ENCODE data around the gene FN3KRP. TPM values are rescaled to one million over a fixed set of nuclear protein-coding genes. Genes with fewer than 3 reads are reported as not detected.

The FN3KRP gene, protein sequence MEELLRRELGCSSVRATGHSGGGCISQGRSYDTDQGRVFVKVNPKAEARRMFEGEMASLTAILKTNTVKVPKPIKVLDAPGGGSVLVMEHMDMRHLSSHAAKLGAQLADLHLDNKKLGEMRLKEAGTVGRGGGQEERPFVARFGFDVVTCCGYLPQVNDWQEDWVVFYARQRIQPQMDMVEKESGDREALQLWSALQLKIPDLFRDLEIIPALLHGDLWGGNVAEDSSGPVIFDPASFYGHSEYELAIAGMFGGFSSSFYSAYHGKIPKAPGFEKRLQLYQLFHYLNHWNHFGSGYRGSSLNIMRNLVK
- total RNA-seq (2014; rRNA removed; shearing (Covaris generic)), result 30.9 and 34.9 TPM in 2 replicates

GRCh38 chr17:82716203-82717010 lies at the start of gene FN3KRP:
Gene FN3KRP, plus strand, starts transcription at chr17:82716706. Its CDS starts 50 bp downstream, at chr17:82716756.

DNA sequence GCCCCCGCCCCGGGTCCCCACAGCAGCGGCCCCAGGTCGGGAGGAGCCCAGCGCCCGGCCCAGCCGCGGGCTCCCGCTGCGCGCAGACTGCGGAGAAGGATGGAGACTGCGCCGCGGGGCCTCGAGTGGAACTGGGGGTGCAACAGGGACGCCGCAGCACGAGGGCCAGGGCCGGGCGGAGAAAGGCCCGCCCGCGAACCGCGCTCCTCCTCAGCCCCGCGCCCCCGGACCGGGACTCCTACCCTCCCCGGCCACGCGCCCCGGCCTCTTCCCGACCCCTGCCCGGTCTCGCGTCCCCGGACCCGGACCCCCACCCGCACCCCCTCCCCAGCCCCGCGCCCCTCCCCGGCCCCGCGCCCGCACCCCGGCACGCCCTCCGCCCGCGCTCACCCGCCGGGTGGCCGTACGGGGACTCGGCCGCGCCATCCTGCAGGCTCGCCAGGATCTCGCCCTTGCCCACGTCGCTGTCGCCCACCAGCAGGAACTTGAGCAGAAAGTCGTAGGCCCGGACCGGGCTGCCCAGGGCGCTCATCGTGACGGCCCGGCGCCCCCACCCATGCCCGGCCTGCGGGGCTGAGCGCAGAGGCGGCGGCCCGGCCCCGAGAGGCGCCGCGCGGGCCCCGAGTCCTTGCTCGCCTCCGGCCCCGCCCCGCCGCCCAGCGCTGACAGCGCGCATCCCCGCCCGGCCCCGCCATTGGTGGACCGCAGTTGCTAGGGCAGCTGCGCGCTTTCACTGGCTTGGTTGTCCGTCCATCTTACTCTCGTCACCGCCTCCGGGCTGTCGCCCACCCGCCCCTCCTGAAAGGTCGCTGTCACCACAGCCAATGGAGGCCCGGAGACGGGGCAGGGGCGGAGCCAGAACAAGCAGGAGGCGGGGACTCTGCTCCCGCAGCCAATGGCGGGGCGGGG lies 18.2 kb upstream of the FN3KRP start, which contains the start of gene RAB40B:
RAB40B (minus strand) TSS at position 634 of the 909 bp plus-strand sequence; CDS start at position 532, 102 bp downstream.

DNA sequence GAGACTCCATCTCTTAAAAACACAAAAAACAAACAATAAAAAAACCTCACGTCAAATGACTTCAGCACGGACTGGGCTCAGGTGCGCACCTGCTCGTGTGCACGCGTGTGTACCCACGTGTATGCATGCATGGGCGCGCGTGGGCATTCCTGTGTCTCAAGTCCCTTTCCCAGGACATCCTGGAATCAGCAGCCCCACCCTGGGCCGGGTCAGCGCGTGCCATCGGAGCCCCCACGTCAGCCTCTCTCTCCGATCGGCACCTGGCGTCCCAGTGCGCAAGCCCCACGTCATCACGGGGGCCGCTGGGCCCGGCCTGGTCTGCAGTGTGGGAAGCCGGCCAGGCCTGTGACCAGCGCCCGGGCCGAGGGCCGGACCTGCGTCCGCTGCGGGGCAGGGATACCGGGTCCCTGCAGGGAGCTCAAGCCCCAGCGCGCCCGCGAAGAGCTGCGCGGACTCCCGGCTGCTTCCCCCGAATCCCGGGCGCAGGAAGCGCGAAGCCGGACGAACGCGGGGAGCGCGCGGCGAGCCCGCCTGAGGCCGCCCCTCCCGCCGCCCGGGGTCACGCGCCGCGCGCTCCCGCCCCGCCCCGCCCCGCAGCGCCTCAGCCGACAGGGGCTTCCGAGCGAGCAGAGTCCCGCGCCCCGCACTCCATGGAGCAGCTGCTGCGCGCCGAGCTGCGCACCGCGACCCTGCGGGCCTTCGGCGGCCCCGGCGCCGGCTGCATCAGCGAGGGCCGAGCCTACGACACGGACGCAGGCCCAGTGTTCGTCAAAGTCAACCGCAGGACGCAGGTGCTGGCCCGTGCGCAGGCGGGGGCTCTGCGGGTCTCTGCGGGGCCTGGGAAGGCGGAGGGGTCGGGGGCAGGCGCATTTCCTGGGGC lies 18.7 kb downstream of the FN3KRP start, which contains the start of gene FN3K:
FN3K (plus strand) TSS at position 629 of the 880 bp plus-strand sequence; CDS start at position 651, 22 bp downstream.

DNA sequence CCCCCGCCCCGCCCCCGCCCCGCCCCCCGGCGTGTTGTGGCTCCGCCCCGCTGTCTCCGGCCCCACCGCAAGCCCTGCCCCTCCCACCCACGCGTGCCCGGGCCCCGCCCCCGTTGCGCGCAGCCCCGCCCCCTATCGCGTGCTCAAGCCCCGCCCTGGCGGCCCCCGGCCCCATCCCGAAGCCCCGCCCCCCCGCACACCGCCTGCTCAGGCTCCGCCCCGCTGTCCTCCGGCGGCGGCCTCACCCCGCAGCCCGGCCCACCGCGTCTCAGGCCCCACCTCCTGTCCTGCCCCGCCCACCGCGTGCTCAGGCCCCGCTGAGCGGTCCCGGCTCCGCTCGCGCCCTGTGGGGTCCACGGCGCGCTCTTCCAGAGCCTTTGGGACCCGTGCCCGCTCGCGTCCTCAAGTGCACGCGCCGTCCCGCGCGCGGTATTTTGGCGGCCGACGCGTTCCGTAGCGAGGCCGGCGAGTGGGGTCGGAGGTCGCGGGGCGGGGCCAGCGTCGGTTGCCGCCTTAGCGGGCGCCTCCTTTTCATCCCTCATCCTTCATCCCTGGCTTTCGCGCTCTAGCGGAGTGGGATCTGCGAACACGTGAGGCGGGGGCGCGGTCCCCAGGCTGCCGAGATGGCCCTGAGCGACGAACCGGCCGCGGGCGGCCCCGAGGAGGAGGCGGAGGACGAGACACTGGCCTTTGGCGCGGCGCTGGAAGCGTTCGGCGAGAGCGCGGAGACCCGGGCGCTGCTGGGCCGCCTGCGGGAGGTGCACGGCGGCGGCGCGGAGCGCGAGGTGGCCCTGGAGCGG lies 35.3 kb downstream of the FN3KRP start, which contains the start of gene TBCD:
TBCD (plus strand) TSS at position 495 of the 800 bp plus-strand sequence; CDS start at position 624, 129 bp downstream.

Small RNAs within 50 kb of the gene (small RNA-seq; reads per million reads assigned to genes)
- not detected for gene MIR4525

Other genes starting within 250 kb of the FN3KRP start
- 32.6 and 34.9 TPM in 2 replicates for gene FOXK2, start 197.0 kb upstream of the FN3KRP start, total RNA-seq (2014; rRNA removed; shearing (Covaris generic))
- gene WDR45B, start 68.3 kb upstream of the FN3KRP start, total RNA-seq (2014; rRNA removed; shearing (Covaris generic)), result 54.2 and 61.5 TPM in 2 replicates
- 4.9 and 7.1 TPM in 2 replicates for gene RAB40B, start 18.0 kb upstream of the FN3KRP start, total RNA-seq (2014; rRNA removed; shearing (Covaris generic))
- gene FN3K, start 18.9 kb downstream of the FN3KRP start, total RNA-seq (2014; rRNA removed; shearing (Covaris generic)), result 0.50 and 0.72 TPM in 2 replicates
- gene TBCD, start 35.4 kb downstream of the FN3KRP start, total RNA-seq (2014; rRNA removed; shearing (Covaris generic)), result 19.8 and 27.4 TPM in 2 replicates
- not detected in 2 replicates for gene ZNF750, start 123.3 kb downstream of the FN3KRP start, total RNA-seq (2014; rRNA removed; shearing (Covaris generic))

Data from A375 (cell line).